SK-N-SH (cell line): Measurements from ENCODE around the gene GPAT3. TPM values are rescaled to one million over a fixed set of nuclear protein-coding genes. Genes with fewer than 3 reads are reported as not detected.

ENCODE experiments used
- CTCF ChIA-PET: fragments of 300-600, 350-600 bp; formaldehyde crosslinking; extraction: SDS; loops from one replicate; lab custom pipeline; 2021; lab: Yijun Ruan, JAX
- POLR2A ChIA-PET: fragments of 350-600 bp; sonication (Branson Sonifier 250); formaldehyde crosslinking; extraction: SDS; loops from one replicate; lab custom pipeline; 2020; ENCODE audit warnings: antibody characterized with exemption, inconsistent platforms; lab: Yijun Ruan, JAX
- DNase-seq: peaks from one replicate; pipeline ENCODE4 v3.0.0; 2012
- H2AFZ ChIP-seq: fragments of 200-600 bp; sonication (generic); 2 replicates; pipeline ENCODE4 v1.8.1; 2016; ENCODE audit warnings: antibody characterized with exemption, mild to moderate bottlenecking, low read depth
- H3F3A ChIP-seq: fragments of 200-600 bp; sonication (generic); replicated peaks from 2 replicates; pipeline ENCODE3; 2016; ENCODE audit warnings: antibody characterized with exemption, mild to moderate bottlenecking; ENCODE audit not compliant: insufficient read depth
- H3K27ac ChIP-seq, 2 experiments: fragments of 200-500 bp in 1 of 2; fragments of 200-600 bp in 1 of 2; sonication (Bioruptor generic) in 1 of 2; sonication (generic), shearing (Covaris generic) in 1 of 2; 2 replicates each; pipeline versions ENCODE4 v1.5.1 to v1.6.1; 2014 to 2016; ENCODE audit warnings: low read depth in 2 of 2, inconsistent platforms in 1 of 2, low read length in 1 of 2, mild to moderate bottlenecking in 1 of 2, mixed read lengths in 1 of 2
- H3K27me3 ChIP-seq: fragments of 200-600 bp; sonication (generic), shearing (Covaris generic); 2 replicates; pipeline ENCODE4 v1.6.1; 2016; ENCODE audit warnings: mixed run types; ENCODE audit not compliant: insufficient read depth
- H3K36me3 ChIP-seq, 2 experiments: fragments of 200-500 bp in 1 of 2; fragments of 200-600 bp in 1 of 2; sonication (Bioruptor generic) in 1 of 2; sonication (generic) in 1 of 2; replicated peaks in 1 of 2; 2 replicates each; pipeline versions ENCODE3 to v1.5.1; 2014 to 2016; ENCODE audit warnings: low read length in 1 of 2, mild to moderate bottlenecking in 1 of 2; ENCODE audit not compliant: insufficient read depth in 2 of 2, control insufficient read depth in 1 of 2
- H3K4me1 ChIP-seq, 2 experiments: fragments of 200-500 bp in 1 of 2; fragments of 200-600 bp in 1 of 2; sonication (Bioruptor generic) in 1 of 2; sonication (generic), shearing (Covaris generic) in 1 of 2; 2 replicates each; pipeline versions ENCODE4 v1.5.1 to v1.6.1; 2014 to 2016; ENCODE audit warnings: low read depth in 1 of 2, low read length in 1 of 2, mixed run types in 1 of 2; ENCODE audit not compliant: insufficient read depth in 2 of 2, control insufficient read depth in 1 of 2
- H3K4me2 ChIP-seq: fragments of 200-600 bp; sonication (generic), shearing (Covaris generic); 2 replicates; pipeline ENCODE4 v1.6.1; 2017; ENCODE audit warnings: mixed run types
- H3K4me3 ChIP-seq, 2 experiments: fragments of 200-500 bp in 1 of 2; fragments of 200-600 bp in 1 of 2; sonication (Bioruptor generic) in 1 of 2; sonication (generic), shearing (Covaris generic) in 1 of 2; 2 replicates each; pipeline versions ENCODE4 v1.5.1 to v1.8.1; 2014 to 2016; ENCODE audit warnings: low read depth in 2 of 2, inconsistent platforms in 1 of 2, low read length in 1 of 2, mild to moderate bottlenecking in 1 of 2, mixed read lengths in 1 of 2, moderate library complexity in 1 of 2
- H3K79me2 ChIP-seq: fragments of 200-600 bp; sonication (generic); 2 replicates; pipeline ENCODE4 v1.8.1; 2017; ENCODE audit warnings: mild to moderate bottlenecking; ENCODE audit not compliant: insufficient read depth
- H3K9ac ChIP-seq: fragments of 200-600 bp; sonication (generic); 2 replicates; pipeline ENCODE4 v1.6.1; 2017; ENCODE audit warnings: mixed run types
- H3K9me2 ChIP-seq: fragments of 200-600 bp; sonication (generic); 2 replicates; pipeline ENCODE4 v1.6.1; 2017; ENCODE audit warnings: mixed run types
- H3K9me3 ChIP-seq: fragments of 200-600 bp; sonication (generic); 2 replicates; pipeline ENCODE4 v1.6.1; 2017; ENCODE audit warnings: mixed run types, mild to moderate bottlenecking, moderate library complexity
- H4K20me1 ChIP-seq: fragments of 200-600 bp; sonication (generic); 2 replicates; pipeline ENCODE4 v1.6.1; 2017; ENCODE audit warnings: mild to moderate bottlenecking, mixed run types; ENCODE audit not compliant: insufficient read depth
- CHD2 ChIP-seq: fragments of 150-350 bp; IDR thresholded peaks from 2 replicates; pipeline ENCODE4 v1.6.1; 2018; ENCODE audit warnings: low read length; ENCODE audit not compliant: partially characterized antibody
- EP300 ChIP-seq, 2 experiments: IDR thresholded peaks; 2 replicates each; pipeline versions ENCODE4 v1.4.0 to v1.6.1; 2012; ENCODE audit warnings: borderline replicate concordance in 1 of 2, low read depth in 1 of 2, low read length in 1 of 2
- EZH2phosphoT487 ChIP-seq: fragments of 200-600 bp; sonication (generic); IDR thresholded peaks from 2 replicates; pipeline ENCODE4 v1.6.1; 2017; ENCODE audit warnings: low read depth, mixed run types, mild to moderate bottlenecking, antibody characterized with exemption, moderate library complexity, borderline replicate concordance
- FOSL2 ChIP-seq: IDR thresholded peaks from 2 replicates; pipeline ENCODE4 v1.4.0; 2012; ENCODE audit warnings: low read depth, mild to moderate bottlenecking, moderate library complexity, borderline replicate concordance
- GABPA ChIP-seq: IDR thresholded peaks from 2 replicates; pipeline ENCODE4 v1.4.0; 2012; ENCODE audit warnings: low read depth, mild to moderate bottlenecking
- GATA2 ChIP-seq: sonication (generic); formaldehyde crosslinking; IDR thresholded peaks from 2 replicates; pipeline ENCODE4 v1.5.0; 2020; ENCODE audit warnings: mild to moderate bottlenecking, missing genetic modification reagents
- MXI1 ChIP-seq: IDR thresholded peaks from 2 replicates; pipeline ENCODE4 v1.6.1; 2012; ENCODE audit warnings: mild to moderate bottlenecking, low read depth, low read length, improper control_type of control experiment
- NRF1 ChIP-seq: IDR thresholded peaks from 2 replicates; pipeline ENCODE4 v1.6.1; 2012; ENCODE audit warnings: low read depth, mild to moderate bottlenecking, low read length
- POLR2AphosphoS5 ChIP-seq: IDR thresholded peaks from 2 replicates; pipeline ENCODE4 v1.6.1; 2012; ENCODE audit warnings: low read depth, low read length
- RAD21 ChIP-seq: IDR thresholded peaks from 2 replicates; pipeline ENCODE4 v1.6.1; 2012; ENCODE audit warnings: mild to moderate bottlenecking, low read length
- RFX5 ChIP-seq: IDR thresholded peaks from 2 replicates; pipeline ENCODE4 v1.6.1; 2012; ENCODE audit warnings: mild to moderate bottlenecking, improper control_type of control experiment, low read length
- TAF1 ChIP-seq: IDR thresholded peaks from 2 replicates; pipeline ENCODE4 v1.6.1; 2012; ENCODE audit warnings: low read depth, mild to moderate bottlenecking, low read length, moderate library complexity, borderline replicate concordance
- TEAD4 ChIP-seq: IDR thresholded peaks from 2 replicates; pipeline ENCODE4 v1.4.0; 2012; ENCODE audit warnings: mild to moderate bottlenecking, borderline replicate concordance; ENCODE audit not compliant: insufficient read depth
- YY1 ChIP-seq: IDR thresholded peaks from 2 replicates; pipeline ENCODE4 v1.4.0; 2012; ENCODE audit warnings: low read depth, mild to moderate bottlenecking
- WGBS: methylation state at CpG from one replicate; pipeline ENCODE4 v1.1.6; 2017; ENCODE audit warnings: low lambda C conversion rate; 5-methylcytosine and 5-hydroxymethylcytosine counted together
- polyA plus RNA-seq, 3 experiments: library from polyadenylated mRNA; depleted of rRNA; stranded (reverse); fragments of >200 nt; gene quantifications; 2 replicates each; pipeline ENCODE4 v1.2.3, GENCODE V29; 2012
- TF ChIP-seq, protein P1 (sequence below): IDR thresholded peaks from 2 replicates; pipeline ENCODE4; 2012
- TF ChIP-seq, protein P2 (sequence below): fragments of 200-600 bp; sonication (generic); IDR thresholded peaks from 2 replicates; pipeline ENCODE4 v1.6.1; 2017; ENCODE audit warnings: antibody characterized with exemption, mild to moderate bottlenecking, moderate library complexity
- TF ChIP-seq, protein P3 (sequence below): fragments of 150-350 bp; IDR thresholded peaks from 2 replicates; pipeline ENCODE4 v1.6.1; 2017; ENCODE audit warnings: antibody characterized with exemption, low read length, low read depth, borderline replicate concordance
- TF ChIP-seq, protein P4 (sequence below): IDR thresholded peaks from 2 replicates; pipeline ENCODE4 v1.4.0; 2012; ENCODE audit warnings: low read depth, borderline replicate concordance
- TF ChIP-seq, protein P5 (sequence below): IDR thresholded peaks from 2 replicates; pipeline ENCODE4 v1.4.0; 2012; ENCODE audit warnings: low read depth

GPAT3 gene
- 0.02 TPM in 1 of 2 replicates, not detected in the other for polyA plus RNA-seq (2012; rRNA removed)
- polyA plus RNA-seq (2012; cell fraction: cytosol; rRNA removed), result 0.01 and 0.04 TPM in 2 replicates
- not detected in 2 replicates for polyA plus RNA-seq (2012; cell fraction: nucleus; rRNA removed)

GRCh38 chr4:83535520-83536361, at the start of gene GPAT3:
GPAT3 (plus strand) TSS chr4:83536108; CDS start chr4:83536623, 515 bp downstream.
- no peak within 1 kb of the TSS for H3K9ac ChIP-seq
- H3K9me2 ChIP-seq, result no peaks in the 10 kb centered on the region
- no peak within 1 kb of the TSS for H3K27ac ChIP-seq
- no peak; the same call in 1 of the 2 replicates for TF ChIP-seq EZH2phosphoT487
- no peak for TF ChIP-seq RAD21
- TF ChIP-seq TAF1, result no peak
- TF ChIP-seq, protein P1, sequence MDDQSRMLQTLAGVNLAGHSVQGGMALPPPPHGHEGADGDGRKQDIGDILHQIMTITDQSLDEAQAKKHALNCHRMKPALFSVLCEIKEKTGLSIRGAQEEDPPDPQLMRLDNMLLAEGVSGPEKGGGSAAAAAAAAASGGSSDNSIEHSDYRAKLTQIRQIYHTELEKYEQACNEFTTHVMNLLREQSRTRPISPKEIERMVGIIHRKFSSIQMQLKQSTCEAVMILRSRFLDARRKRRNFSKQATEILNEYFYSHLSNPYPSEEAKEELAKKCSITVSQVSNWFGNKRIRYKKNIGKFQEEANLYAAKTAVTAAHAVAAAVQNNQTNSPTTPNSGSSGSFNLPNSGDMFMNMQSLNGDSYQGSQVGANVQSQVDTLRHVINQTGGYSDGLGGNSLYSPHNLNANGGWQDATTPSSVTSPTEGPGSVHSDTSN, result no peak
- no peak for TF ChIP-seq NRF1
- TF ChIP-seq MXI1, result no peak
- TF ChIP-seq EP300 (IDR thresholded peaks at IDR 0.05; ENCODE audit: borderline replicate concordance in 1 of 2, low read depth in 1 of 2, low read length in 1 of 2), result no peak
- no peak for TF ChIP-seq FOSL2
- no peak for TF ChIP-seq YY1
- TF ChIP-seq, protein P2, sequence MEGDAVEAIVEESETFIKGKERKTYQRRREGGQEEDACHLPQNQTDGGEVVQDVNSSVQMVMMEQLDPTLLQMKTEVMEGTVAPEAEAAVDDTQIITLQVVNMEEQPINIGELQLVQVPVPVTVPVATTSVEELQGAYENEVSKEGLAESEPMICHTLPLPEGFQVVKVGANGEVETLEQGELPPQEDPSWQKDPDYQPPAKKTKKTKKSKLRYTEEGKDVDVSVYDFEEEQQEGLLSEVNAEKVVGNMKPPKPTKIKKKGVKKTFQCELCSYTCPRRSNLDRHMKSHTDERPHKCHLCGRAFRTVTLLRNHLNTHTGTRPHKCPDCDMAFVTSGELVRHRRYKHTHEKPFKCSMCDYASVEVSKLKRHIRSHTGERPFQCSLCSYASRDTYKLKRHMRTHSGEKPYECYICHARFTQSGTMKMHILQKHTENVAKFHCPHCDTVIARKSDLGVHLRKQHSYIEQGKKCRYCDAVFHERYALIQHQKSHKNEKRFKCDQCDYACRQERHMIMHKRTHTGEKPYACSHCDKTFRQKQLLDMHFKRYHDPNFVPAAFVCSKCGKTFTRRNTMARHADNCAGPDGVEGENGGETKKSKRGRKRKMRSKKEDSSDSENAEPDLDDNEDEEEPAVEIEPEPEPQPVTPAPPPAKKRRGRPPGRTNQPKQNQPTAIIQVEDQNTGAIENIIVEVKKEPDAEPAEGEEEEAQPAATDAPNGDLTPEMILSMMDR, result no peak
- no peak for TF ChIP-seq TEAD4
- TF ChIP-seq, protein P3, sequence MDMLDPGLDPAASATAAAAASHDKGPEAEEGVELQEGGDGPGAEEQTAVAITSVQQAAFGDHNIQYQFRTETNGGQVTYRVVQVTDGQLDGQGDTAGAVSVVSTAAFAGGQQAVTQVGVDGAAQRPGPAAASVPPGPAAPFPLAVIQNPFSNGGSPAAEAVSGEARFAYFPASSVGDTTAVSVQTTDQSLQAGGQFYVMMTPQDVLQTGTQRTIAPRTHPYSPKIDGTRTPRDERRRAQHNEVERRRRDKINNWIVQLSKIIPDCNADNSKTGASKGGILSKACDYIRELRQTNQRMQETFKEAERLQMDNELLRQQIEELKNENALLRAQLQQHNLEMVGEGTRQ, result no peak
- no peak for TF ChIP-seq GATA2 (CRISPR knock-in tag)
- TF ChIP-seq POLR2AphosphoS5, result no peak
- no peak for TF ChIP-seq GABPA
- TF ChIP-seq RFX5, result no peak
- TF ChIP-seq, protein P4, sequence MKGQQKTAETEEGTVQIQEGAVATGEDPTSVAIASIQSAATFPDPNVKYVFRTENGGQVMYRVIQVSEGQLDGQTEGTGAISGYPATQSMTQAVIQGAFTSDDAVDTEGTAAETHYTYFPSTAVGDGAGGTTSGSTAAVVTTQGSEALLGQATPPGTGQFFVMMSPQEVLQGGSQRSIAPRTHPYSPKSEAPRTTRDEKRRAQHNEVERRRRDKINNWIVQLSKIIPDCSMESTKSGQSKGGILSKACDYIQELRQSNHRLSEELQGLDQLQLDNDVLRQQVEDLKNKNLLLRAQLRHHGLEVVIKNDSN, result no peak
- TF ChIP-seq, protein P5, sequence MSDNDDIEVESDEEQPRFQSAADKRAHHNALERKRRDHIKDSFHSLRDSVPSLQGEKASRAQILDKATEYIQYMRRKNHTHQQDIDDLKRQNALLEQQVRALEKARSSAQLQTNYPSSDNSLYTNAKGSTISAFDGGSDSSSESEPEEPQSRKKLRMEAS, result no peak
- TF ChIP-seq CHD2, result no peak
- peaks cover 32% of the 10 kb centered on the region for H3K27me3 ChIP-seq
- POLR2A ChIA-PET, result no interaction called here
- H2AFZ ChIP-seq, result peak within 1 kb of the TSS; percentile 70
- H3K4me2 ChIP-seq, result peak within 1 kb of the TSS; percentile 84
- CTCF ChIA-PET, result interaction anchor here (1.9 kb wide), 1 partner anchor 45 kb away, joined by 6 read pairs; no protein-coding TSS in a partner anchor
- no peaks in the 10 kb centered on the region for H3K36me3 ChIP-seq
- H3F3A ChIP-seq, result peaks cover 4% of the 10 kb centered on the region
- no peaks in the 10 kb centered on the region for H3K79me2 ChIP-seq
- H3K4me1 ChIP-seq, result 0 out of 4 replicates have a peak, but pooled peaks cover 0 to 3% of the 10 kb centered on the region in 2 experiments
- no peaks in the 10 kb centered on the region for H3K9me3 ChIP-seq
- H3K4me3 ChIP-seq, result peak within 1 kb of the TSS; percentile 40 to 65; a peak in 3 of 4 replicates
- WGBS, result 3% methylated on average over 17 of the region's 63 CpGs
- DNase-seq, result peak; percentile 22
- no peaks in the 10 kb centered on the region for H4K20me1 ChIP-seq
